Epithelial cell of prostate (primary cell): Measurements from ENCODE around the gene CLSTN2.

Source experiments
- DNase-seq: peaks from one replicate; pipeline ENCODE4 v3.0.0-alpha.2; 2011; ENCODE audit warnings: low read depth, low spot score
- H3K27ac ChIP-seq: fragments of 450-650 bp; 2 replicates; pipeline ENCODE4 v1.5.1; 2017; ENCODE audit warnings: mild to moderate bottlenecking

Gene CLSTN2

GRCh38 chr3:140167600-140168281 is 232.8 kb downstream of the CLSTN2 start:
- H3K27ac ChIP-seq = no peak overlapping the region
- DNase-seq = no peak

GRCh38 chr3:140170612-140171011 is 235.6 kb downstream of the CLSTN2 start:
- no peak for DNase-seq
- no peak overlapping the region for H3K27ac ChIP-seq

- DNase-seq = no peak
- H3K27ac ChIP-seq = no peak overlapping the region
Observed at GRCh38 chr3:140176526-140176925, 241.5 kb downstream of the CLSTN2 start.

GRCh38 chr3:140177943-140178342 is 243.0 kb downstream of the CLSTN2 start:
- DNase-seq = no peak
- H3K27ac ChIP-seq = no peak overlapping the region

GRCh38 chr3:140178482-140178881 is 243.5 kb downstream of the CLSTN2 start:
- DNase-seq = no peak
- H3K27ac ChIP-seq = no peak overlapping the region

GRCh38 chr3:140180603-140181002 is 245.6 kb downstream of the CLSTN2 start:
- H3K27ac ChIP-seq = peak overlapping the region; percentile 12
- peak; percentile 36 for DNase-seq

GRCh38 chr3:140185375-140185774 is 250.4 kb downstream of the CLSTN2 start:
- no peak overlapping the region for H3K27ac ChIP-seq

GRCh38 chr3:140186421-140186920 is 251.5 kb downstream of the CLSTN2 start:
- DNase-seq = no peak
- no peak overlapping the region for H3K27ac ChIP-seq

More at GRCh38 chr3:140185375-140185774, 250.4 kb downstream of the CLSTN2 start:
- no peak for DNase-seq

- H3K27ac ChIP-seq = no peak overlapping the region
Observed at GRCh38 chr3:140187028-140187427, 252.0 kb downstream of the CLSTN2 start.

GRCh38 chr3:140187656-140188221 is 252.8 kb downstream of the CLSTN2 start:
- H3K27ac ChIP-seq = no peak overlapping the region

More at GRCh38 chr3:140187028-140187427, 252.0 kb downstream of the CLSTN2 start:
- DNase-seq = no peak

GRCh38 chr3:140188285-140188684 is 253.3 kb downstream of the CLSTN2 start:
- no peak for DNase-seq
- no peak overlapping the region for H3K27ac ChIP-seq

More at GRCh38 chr3:140187656-140188221, 252.8 kb downstream of the CLSTN2 start:
- DNase-seq = no peak

GRCh38 chr3:140189267-140189666 is 254.3 kb downstream of the CLSTN2 start:
- no peak for DNase-seq
- no peak overlapping the region for H3K27ac ChIP-seq

- DNase-seq = no peak
- no peak overlapping the region for H3K27ac ChIP-seq
Observed at GRCh38 chr3:140189976-140190375, 255.0 kb downstream of the CLSTN2 start.

GRCh38 chr3:140196970-140197369 is 262.0 kb downstream of the CLSTN2 start:
- DNase-seq = no peak
- H3K27ac ChIP-seq = no peak overlapping the region

GRCh38 chr3:140198242-140198641 is 263.3 kb downstream of the CLSTN2 start:
- no peak overlapping the region for H3K27ac ChIP-seq
- no peak for DNase-seq

GRCh38 chr3:140199008-140199407 is 264.0 kb downstream of the CLSTN2 start:
- H3K27ac ChIP-seq = no peak overlapping the region
- no peak for DNase-seq

- DNase-seq = no peak
- H3K27ac ChIP-seq = no peak overlapping the region
Observed at GRCh38 chr3:140199743-140200142, 264.8 kb downstream of the CLSTN2 start.

GRCh38 chr3:140203510-140203909 is 268.5 kb downstream of the CLSTN2 start:
- H3K27ac ChIP-seq = no peak overlapping the region
- no peak for DNase-seq

- no peak for DNase-seq
- H3K27ac ChIP-seq = no peak overlapping the region
Observed at GRCh38 chr3:140204271-140204984, 269.4 kb downstream of the CLSTN2 start.

GRCh38 chr3:140205598-140205997 is 270.6 kb downstream of the CLSTN2 start:
- no peak overlapping the region for H3K27ac ChIP-seq

More at GRCh38 chr3:140205598-140205997, 270.6 kb downstream of the CLSTN2 start:
- DNase-seq = no peak
